Measurements from ENCODE around the gene IPO5.

DNA sequence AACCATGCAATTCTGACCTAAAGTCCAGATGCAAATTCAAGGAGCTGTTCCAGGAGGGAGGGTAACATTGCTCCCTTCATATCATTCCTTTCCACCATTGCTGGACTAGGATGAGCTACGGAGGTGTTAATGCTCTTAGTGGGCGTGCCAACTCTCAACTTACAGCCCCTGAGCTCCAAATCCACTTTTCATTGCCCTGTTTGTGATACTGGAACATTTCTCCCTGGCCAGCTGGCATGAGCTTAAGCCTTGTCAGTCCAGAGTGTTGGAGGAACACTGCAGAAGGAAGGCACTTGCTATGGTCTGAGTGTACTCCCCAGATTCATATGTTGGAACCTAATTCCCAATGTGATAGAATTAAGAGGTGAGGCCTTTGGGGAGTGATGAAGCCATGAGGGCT is 119.0 kb downstream of the IPO5 start:
- TF ChIP-seq POLR2A (IDR thresholded peaks at IDR 0.05; ENCODE audit: low read depth, low read length) (no peak), POLR2AphosphoS5 (IDR thresholded peaks at IDR 0.05; ENCODE audit: low read depth, low read length) (no peak), SPI1 (IDR thresholded peaks at IDR 0.05; ENCODE audit: low read depth, low read length) (no peak)
